B cell (primary cell): ENCODE measurements around the gene NPM3. TPM values are rescaled to one million over a fixed set of nuclear protein-coding genes. Genes with fewer than 3 reads are reported as not detected.

Source experiments
- ATAC-seq: fragments of 200-7000 bp; cut with Tn5 transposase; one replicate; pipeline ENCODE4 v1.10.0; 2021; ENCODE audit warnings: low read depth, mild to moderate bottlenecking, moderate number of reproducible peaks, moderate library complexity
- CTCF ChIA-PET: fragments of 350-600 bp; sonication (Branson Sonifier 250); formaldehyde crosslinking; loops from one replicate; lab custom pipeline; 2021; ENCODE audit warnings: antibody characterized with exemption, inconsistent platforms; lab: Charles Lee
- POLR2A ChIA-PET: fragments of 350-600 bp; sonication (Branson Sonifier 250); formaldehyde crosslinking; loops from one replicate; lab custom pipeline; 2021; ENCODE audit warnings: antibody characterized with exemption; lab: Charles Lee
- DNase-seq: peaks from one replicate; pipeline ENCODE4 v3.0.0; 2013
- H2AFZ ChIP-seq: 2 replicates; pipeline ENCODE4 v1.6.1; 2012; ENCODE audit warnings: mild to moderate bottlenecking, low read depth, low read length; ENCODE audit not compliant: insufficient read depth, poor library complexity, severe bottlenecking
- H3K27ac ChIP-seq, 2 donors: 1 replicate in 1 of 2; 2 replicates in 1 of 2; pipeline ENCODE4 v1.5.1; 2012 to 2013; ENCODE audit warnings: low read length in 2 of 2, mild to moderate bottlenecking in 2 of 2, moderate library complexity in 1 of 2
- H3K27me3 ChIP-seq, 4 experiments: fragments of 200-600 bp in 1 of 4; sonication (generic) in 1 of 4; replicated peaks in 1 of 4; 1 replicate in 2 of 4; 2 replicates in 2 of 4; pipeline versions ENCODE4 v1.6.1 to v1.7.0; 2013 to 2016; ENCODE audit warnings: low read length in 3 of 4, mild to moderate bottlenecking in 2 of 4, mixed read lengths in 1 of 4, moderate library complexity in 1 of 4; ENCODE audit not compliant: insufficient read depth in 4 of 4, control insufficient read depth in 3 of 4; ENCODE audit errors: control extremely low read depth in 1 of 4
- H3K36me3 ChIP-seq, 2 experiments: replicated peaks in 1 of 2; 1 replicate in 1 of 2; 2 replicates in 1 of 2; pipeline versions ENCODE4 v1.6.1 to v1.7.1; 2013; ENCODE audit warnings: low read length in 1 of 2; ENCODE audit not compliant: insufficient read depth in 2 of 2, control insufficient read depth in 1 of 2; ENCODE audit errors: control extremely low read depth in 1 of 2, extremely low read depth in 1 of 2
- H3K4me1 ChIP-seq, 2 donors: fragments of 200-600 bp in 1 of 2; sonication (generic) in 1 of 2; 1 replicate in 1 of 2; 2 replicates in 1 of 2; pipeline versions ENCODE4 v1.5.1 to v1.6.1; 2013 to 2017; ENCODE audit warnings: low read length in 2 of 2; ENCODE audit not compliant: control insufficient read depth in 2 of 2, insufficient read depth in 2 of 2
- H3K4me2 ChIP-seq: replicated peaks from 2 replicates; pipeline ENCODE3; 2012; ENCODE audit warnings: mild to moderate bottlenecking, low read depth, low read length; ENCODE audit not compliant: poor library complexity, severe bottlenecking
- H3K4me3 ChIP-seq, 5 experiments: fragments of 200-600 bp in 1 of 5; sonication (generic) in 1 of 5; 1 replicate in 3 of 5; 2 replicates in 2 of 5; pipeline versions ENCODE4 v1.5.1 to v1.7.0; 2011 to 2016; ENCODE audit warnings: low read length in 4 of 5, mild to moderate bottlenecking in 4 of 5, low read depth in 2 of 5, control low read depth in 1 of 5, moderate library complexity in 1 of 5; ENCODE audit not compliant: insufficient read depth in 1 of 5; ENCODE audit errors: control extremely low read depth in 1 of 5, extremely low read depth in 1 of 5
- H3K79me2 ChIP-seq: fragments of 200-600 bp; sonication (generic); one replicate; pipeline ENCODE4 v1.6.0; 2016; ENCODE audit warnings: low read length; ENCODE audit not compliant: control insufficient read depth, insufficient read depth
- H3K9ac ChIP-seq: fragments of 200-600 bp; sonication (generic); 2 replicates; pipeline ENCODE4 v1.6.1; 2017; ENCODE audit warnings: mild to moderate bottlenecking, low read length, moderate library complexity
- H3K9me3 ChIP-seq, 3 donors: one replicate each; pipeline versions ENCODE4 v1.6.1 to v1.7.1; 2013; ENCODE audit warnings: low read length in 2 of 3; ENCODE audit not compliant: control insufficient read depth in 2 of 3, insufficient read depth in 1 of 3; ENCODE audit errors: control extremely low read depth in 1 of 3
- H4K20me1 ChIP-seq: 2 replicates; pipeline ENCODE4 v1.6.0; 2012; ENCODE audit warnings: mild to moderate bottlenecking, low read length; ENCODE audit not compliant: insufficient read depth, control insufficient read depth, poor library complexity, severe bottlenecking
- H3K27ac Mint-ChIP-seq: one replicate; pipeline ENCODE4 v1.8.0; 2021; ENCODE audit warnings: mixed read lengths
- H3K27me3 Mint-ChIP-seq: one replicate; pipeline ENCODE4 v1.8.0; 2021; ENCODE audit warnings: mixed read lengths
- H3K4me1 Mint-ChIP-seq: one replicate; pipeline ENCODE4 v1.8.0; 2021; ENCODE audit warnings: mixed read lengths
- H3K4me3 Mint-ChIP-seq: one replicate; pipeline ENCODE4 v1.8.0; 2021; ENCODE audit warnings: mixed read lengths
- H3K9me3 Mint-ChIP-seq: one replicate; pipeline ENCODE4 v1.8.0; 2022; ENCODE audit warnings: mixed read lengths; ENCODE audit not compliant: insufficient read depth
- CTCF ChIP-seq: fragments of 200-600 bp; IDR thresholded peaks from one replicate; pipeline ENCODE4 v1.8.0; 2022; ENCODE audit warnings: antibody characterized with exemption, mild to moderate bottlenecking
- EZH2 ChIP-seq: IDR thresholded peaks from 2 replicates; pipeline ENCODE4 v1.6.1; 2012; ENCODE audit warnings: borderline replicate concordance, low read depth, mild to moderate bottlenecking, moderate library complexity, low read length; ENCODE audit not compliant: insufficient read depth, poor library complexity, severe bottlenecking
- WGBS: methylation state at CpG from one replicate; pipeline ENCODE4 v1.1.5; 2013; ENCODE audit warnings: missing lambda C conversion rate; ENCODE audit not compliant: insufficient coverage; 5-methylcytosine and 5-hydroxymethylcytosine counted together
- intact Hi-C: fragments of 100-400 bp; cut with micrococcal nuclease; formaldehyde crosslinking; loops from one replicate; pipeline ENCODE4 v1.10.0; 2022
- polyA plus RNA-seq: library from polyadenylated mRNA; depleted of rRNA; stranded (reverse); fragments of >200 nt; gene quantifications from 2 replicates; pipeline ENCODE4 v1.2.3, GENCODE V29; 2012
- total RNA-seq, 2 donors: library from RNA; stranded (reverse); fragments of 120-200 nt in 1 of 2; gene quantifications; 1 replicate in 1 of 2; 2 replicates in 1 of 2; pipeline versions ENCODE4 v1.2.3 to v1.2.4, GENCODE V29; 2013 to 2022

Gene NPM3
- total and polyA plus RNA-seq, 2 donors (not counting 1 experiment from before 2014, with no cell fraction given): 7.7 to 13.5 TPM

- H4K20me1 ChIP-seq: peaks cover 26% of the 10 kb centered on the region
- no peaks in the 10 kb centered on the region for H3K9me3 ChIP-seq
- peak overlapping the region; percentile 99 for H3K27ac Mint-ChIP-seq
- no peaks in the 10 kb centered on the region for H3K27me3 ChIP-seq
- peak overlapping the region; percentile 3 to 72 (median 58) for H3K4me3 ChIP-seq
- peak overlapping the region; percentile 94 for H3K4me3 Mint-ChIP-seq
- peaks cover 30 to 50% of the 10 kb centered on the region in 2 donors for H3K4me1 ChIP-seq
- H3K9me3 Mint-ChIP-seq: no peaks in the 10 kb centered on the region
- peak overlapping the region; percentile 63 for H3K9ac ChIP-seq
- peaks cover 31% of the 10 kb centered on the region for H3K79me2 ChIP-seq
- H3K27ac ChIP-seq: peak overlapping the region; percentile 89 to 96
- 1% methylated on average over 15 of the region's 31 CpGs for WGBS
- POLR2A ChIA-PET: interaction anchor here (0.6 to 7.1 kb wide), 8 partner anchors 8 to 606 kb away, joined by 3 to 102 read pairs (median 5); partner anchors contain the start of genes KCNIP2 and OGA
- H3K27me3 Mint-ChIP-seq: no peaks in the 10 kb centered on the region
- DNase-seq (peak; percentile 94), ATAC-seq (peak; percentile 39)
- H3K4me2 ChIP-seq: peak overlapping the region; percentile 91
- intact Hi-C loops: loop anchor here (1.0 to 5.0 kb wide), 4 partner anchors 11 to 818 kb away; partner anchors contain the start of genes ACTR1A, OGA and SUFU
- H3K36me3 ChIP-seq: peaks cover 1 to 14% of the 10 kb centered on the region in 2 experiments
- TF ChIP-seq CTCF: no peak
- TF ChIP-seq EZH2: no peak
- H2AFZ ChIP-seq: peak overlapping the region; percentile 77
- CTCF ChIA-PET: interaction anchor here (1.0 to 6.4 kb wide), 3 partner anchors 12 to 243 kb away, joined by 3 to 51 read pairs (median 3); partner anchors contain the start of gene KCNIP2
- H3K4me1 Mint-ChIP-seq: peaks cover 40% of the 10 kb centered on the region
These were observed 46.5 kb upstream of the NPM3 start for GRCh38 chr10:101829561-101830315.
